ENCODE results near the gene FNIP2. TPM values are rescaled to one million over a fixed set of nuclear protein-coding genes. Genes with fewer than 3 reads are reported as not detected.
"Not testable (repeated sequence)": the region's sequence is repeated elsewhere in the genome, so short reads cannot be mapped to it uniquely, and the experiment has no call there.

The FNIP2 gene
- total RNA-seq, 1 donor from 2014 or later, result 36.5 TPM

GRCh38 chr4:158827543-158827981 lies 58.7 kb downstream of the FNIP2 start:
- Mint-ChIP-seq H3K27me3 (no peaks in the 10 kb centered on the region), H3K4me1 (ENCODE audit: unreplicated experiment) (peaks cover 33% of the 10 kb centered on the region), H3K36me3 (peaks cover 32% of the 10 kb centered on the region), H3K27ac (peak overlapping the region; percentile 88), H3K9me3 (no peaks in the 10 kb centered on the region), H3K4me3 (no peak overlapping the region)
- no peak for TF ChIP-seq CTCF (conservative IDR thresholded peaks at IDR 0.05)
- no peak for DNase-seq (ENCODE audit: extremely low spot score, unreplicated experiment)

GRCh38 chr4:158828151-158828550 lies 59.3 kb downstream of the FNIP2 start:
- not testable (repeated sequence) for H3K27ac Mint-ChIP-seq; H3K9me3 Mint-ChIP-seq; H3K4me3 Mint-ChIP-seq; DNase-seq (ENCODE audit: extremely low spot score, unreplicated experiment); H3K27me3 Mint-ChIP-seq
- peaks cover 32% of the 10 kb centered on the region for H3K36me3 Mint-ChIP-seq
- peaks cover 36% of the 10 kb centered on the region for H3K4me1 Mint-ChIP-seq (ENCODE audit: unreplicated experiment)

- no peak overlapping the region for H3K4me3 Mint-ChIP-seq
- H3K27me3 Mint-ChIP-seq, result no peaks in the 10 kb centered on the region
- peaks cover 37% of the 10 kb centered on the region for H3K4me1 Mint-ChIP-seq (ENCODE audit: unreplicated experiment)
- no peaks in the 10 kb centered on the region for H3K9me3 Mint-ChIP-seq
- peaks cover 34% of the 10 kb centered on the region for H3K36me3 Mint-ChIP-seq
- TF ChIP-seq CTCF (conservative IDR thresholded peaks at IDR 0.05), result no peak
- no peak overlapping the region for H3K27ac Mint-ChIP-seq
- no peak for DNase-seq (ENCODE audit: extremely low spot score, unreplicated experiment)
These were observed 60.4 kb downstream of the FNIP2 start for GRCh38 chr4:158829254-158829653.

GRCh38 chr4:158833602-158834001 lies 64.8 kb downstream of the FNIP2 start:
- H3K27me3 Mint-ChIP-seq, result no peaks in the 10 kb centered on the region
- TF ChIP-seq CTCF (conservative IDR thresholded peaks at IDR 0.05), result no peak
- peaks cover 6% of the 10 kb centered on the region for H3K4me1 Mint-ChIP-seq (ENCODE audit: unreplicated experiment)
- no peaks in the 10 kb centered on the region for H3K9me3 Mint-ChIP-seq
- H3K4me3 Mint-ChIP-seq, result no peak overlapping the region
- no peak for DNase-seq (ENCODE audit: extremely low spot score, unreplicated experiment)
- peaks cover 41% of the 10 kb centered on the region for H3K36me3 Mint-ChIP-seq
- H3K27ac Mint-ChIP-seq, result no peak overlapping the region

- no peak for TF ChIP-seq CTCF (conservative IDR thresholded peaks at IDR 0.05)
- Mint-ChIP-seq H3K4me1 (ENCODE audit: unreplicated experiment) (peaks cover 6% of the 10 kb centered on the region), H3K27ac (peak overlapping the region; percentile 19), H3K36me3 (peaks cover 37% of the 10 kb centered on the region), H3K9me3 (no peaks in the 10 kb centered on the region), H3K4me3 (no peak overlapping the region), H3K27me3 (no peaks in the 10 kb centered on the region)
- no peak for DNase-seq (ENCODE audit: extremely low spot score, unreplicated experiment)
These were observed 66.6 kb downstream of the FNIP2 start for GRCh38 chr4:158835226-158836001.

- no peak overlapping the region for H3K4me3 Mint-ChIP-seq
- H3K27ac Mint-ChIP-seq, result peak overlapping the region; percentile 19
- peaks cover 6% of the 10 kb centered on the region for H3K4me1 Mint-ChIP-seq (ENCODE audit: unreplicated experiment)
- DNase-seq (ENCODE audit: extremely low spot score, unreplicated experiment), result no peak
- H3K9me3 Mint-ChIP-seq, result no peaks in the 10 kb centered on the region
- H3K27me3 Mint-ChIP-seq, result no peaks in the 10 kb centered on the region
- H3K36me3 Mint-ChIP-seq, result peaks cover 34% of the 10 kb centered on the region
- no peak for TF ChIP-seq CTCF (conservative IDR thresholded peaks at IDR 0.05)
These were observed 67.2 kb downstream of the FNIP2 start for GRCh38 chr4:158836002-158836369.

Measured in type B pancreatic cell (in vitro differentiated cells).